Hindlimb muscle (tissue), 1 donor: ENCODE measurements around the gene TBC1D4. TPM values are rescaled to one million over a fixed set of nuclear protein-coding genes. Genes with fewer than 3 reads are reported as not detected.
"Not testable (repeated sequence)": the region's sequence is repeated elsewhere in the genome, so short reads cannot be mapped to it uniquely, and the experiment has no call there.

Source experiments
- DNase-seq: peaks from one replicate; pipeline ENCODE4 v3.0.0-alpha.2; 2013
- polyA plus RNA-seq: library from polyadenylated mRNA; unstranded; fragments of 120-200 nt; gene quantifications from one replicate; pipeline ENCODE4 v1.2.1, GENCODE V29; 2013; ENCODE audit not compliant: insufficient read length

TBC1D4 gene
- polyA plus RNA-seq, 1 donor: 39.8 TPM

- DNase-seq: no peak
Observed at GRCh38 chr13:75263741-75264407, 218.1 kb downstream of the TBC1D4 start.

- peak; percentile 48 for DNase-seq
Observed at GRCh38 chr13:75258159-75258782, 223.7 kb downstream of the TBC1D4 start.

DNA sequence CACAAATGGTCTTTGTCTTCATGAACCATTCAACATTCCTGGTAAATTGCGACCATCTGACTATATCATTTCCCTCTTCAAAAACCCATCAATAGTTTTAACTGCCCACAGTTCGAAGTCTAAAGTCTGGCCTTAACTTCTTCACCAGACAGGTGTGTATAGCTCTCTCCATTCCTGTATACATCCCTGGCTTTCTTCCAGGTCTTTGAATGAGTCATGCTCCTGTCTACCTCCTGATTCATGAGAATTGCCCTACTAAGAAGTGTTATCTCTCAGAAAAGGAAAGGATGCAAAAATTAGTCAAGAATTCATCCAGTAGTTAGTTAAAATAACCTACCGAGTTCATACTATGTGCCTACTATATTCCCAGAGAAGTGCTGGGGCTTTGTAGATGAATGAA lies 225.0 kb downstream of the TBC1D4 start:
- DNase-seq: no peak

- no peak for DNase-seq
Observed at GRCh38 chr13:75255653-75256052, 226.3 kb downstream of the TBC1D4 start.

GRCh38 chr13:75255147-75255546 lies 226.8 kb downstream of the TBC1D4 start:
- DNase-seq: no peak

GRCh38 chr13:75251188-75251587 lies 230.8 kb downstream of the TBC1D4 start:
- DNase-seq: no peak

- DNase-seq: no peak
Observed at GRCh38 chr13:75250526-75251178, 231.3 kb downstream of the TBC1D4 start.

DNA sequence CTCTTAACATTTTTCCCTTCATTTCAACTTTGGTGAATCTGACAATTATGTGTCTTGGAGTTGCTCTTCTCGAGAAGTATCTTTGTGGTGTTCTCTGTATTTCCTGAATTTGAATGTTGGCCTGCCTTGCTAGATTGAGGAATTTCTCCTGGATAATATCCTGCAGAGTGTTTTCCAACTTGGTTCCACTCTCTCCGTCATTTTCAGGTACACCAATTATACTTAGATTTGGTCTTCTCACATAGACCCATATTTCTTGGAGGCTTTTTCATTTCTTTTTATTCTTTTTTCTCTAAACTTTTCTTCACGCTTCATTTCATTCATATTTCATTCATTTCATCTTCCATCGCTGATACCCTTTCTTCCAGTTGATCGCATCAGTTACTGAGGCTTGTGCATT lies 236.4 kb downstream of the TBC1D4 start:
- not testable (repeated sequence) for DNase-seq

DNA sequence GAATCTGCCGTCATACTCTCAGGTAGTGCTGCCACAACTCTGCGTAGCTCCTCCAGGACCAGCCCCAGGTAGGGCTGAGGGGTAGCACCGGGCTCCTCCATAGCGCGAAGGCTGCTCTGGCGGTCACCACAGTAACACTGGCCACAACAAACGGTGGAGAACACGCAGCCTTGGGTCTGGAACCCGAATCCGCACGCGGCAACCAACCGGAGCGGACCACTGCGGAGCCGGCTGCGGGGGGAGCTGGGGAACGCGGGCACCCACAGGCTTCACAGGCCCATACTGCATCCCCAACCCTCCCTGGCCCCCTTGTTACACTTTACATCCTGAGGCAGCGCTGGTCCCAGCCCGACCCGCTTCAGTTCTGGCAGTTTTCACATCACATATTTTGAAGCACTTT lies 241.7 kb downstream of the TBC1D4 start:
- DNase-seq: not testable (repeated sequence)

DNA sequence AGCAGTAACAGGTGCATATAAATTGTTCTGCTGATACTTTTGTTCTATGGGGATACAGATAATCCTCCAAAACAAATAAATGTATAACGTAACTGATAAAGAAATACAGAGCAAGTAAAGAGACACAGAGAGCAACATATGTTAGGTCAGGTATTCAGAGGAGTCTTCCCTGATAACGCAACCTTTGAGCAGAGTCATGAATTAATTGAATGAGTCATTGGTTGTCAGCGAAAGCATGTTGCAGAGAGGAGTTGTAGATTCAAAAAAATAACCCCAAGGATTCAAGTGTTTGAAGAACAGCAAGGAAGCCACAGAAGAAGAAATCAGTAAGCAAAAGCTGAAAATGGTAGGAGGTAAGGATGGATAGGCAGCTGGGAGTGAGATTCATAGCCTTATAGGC lies 245.2 kb downstream of the TBC1D4 start:
- no peak for DNase-seq

Other genes with a start within 250 kb of the TBC1D4 start
- 161 TPM for gene COMMD6, start 55.7 kb upstream of the TBC1D4 start, polyA plus RNA-seq
- gene UCHL3, start 67.6 kb upstream of the TBC1D4 start, polyA plus RNA-seq: 14.3 TPM
- 200 TPM for gene LMO7, start 154.2 kb upstream of the TBC1D4 start, polyA plus RNA-seq